ENCODE results near the gene LGR4. TPM values are rescaled to one million over a fixed set of nuclear protein-coding genes. Genes with fewer than 3 reads are reported as not detected.
A peak's percentile ranks its signal among the peaks of the same experiment; 100 is the strongest.

LGR4 gene
- total and polyA plus RNA-seq, 9 of the 15 experiments (the other 6 are each of a cell fraction or from before 2014, with no cell fraction given), result 0.94 to 10.1 (median 5.8) TPM

DNA sequence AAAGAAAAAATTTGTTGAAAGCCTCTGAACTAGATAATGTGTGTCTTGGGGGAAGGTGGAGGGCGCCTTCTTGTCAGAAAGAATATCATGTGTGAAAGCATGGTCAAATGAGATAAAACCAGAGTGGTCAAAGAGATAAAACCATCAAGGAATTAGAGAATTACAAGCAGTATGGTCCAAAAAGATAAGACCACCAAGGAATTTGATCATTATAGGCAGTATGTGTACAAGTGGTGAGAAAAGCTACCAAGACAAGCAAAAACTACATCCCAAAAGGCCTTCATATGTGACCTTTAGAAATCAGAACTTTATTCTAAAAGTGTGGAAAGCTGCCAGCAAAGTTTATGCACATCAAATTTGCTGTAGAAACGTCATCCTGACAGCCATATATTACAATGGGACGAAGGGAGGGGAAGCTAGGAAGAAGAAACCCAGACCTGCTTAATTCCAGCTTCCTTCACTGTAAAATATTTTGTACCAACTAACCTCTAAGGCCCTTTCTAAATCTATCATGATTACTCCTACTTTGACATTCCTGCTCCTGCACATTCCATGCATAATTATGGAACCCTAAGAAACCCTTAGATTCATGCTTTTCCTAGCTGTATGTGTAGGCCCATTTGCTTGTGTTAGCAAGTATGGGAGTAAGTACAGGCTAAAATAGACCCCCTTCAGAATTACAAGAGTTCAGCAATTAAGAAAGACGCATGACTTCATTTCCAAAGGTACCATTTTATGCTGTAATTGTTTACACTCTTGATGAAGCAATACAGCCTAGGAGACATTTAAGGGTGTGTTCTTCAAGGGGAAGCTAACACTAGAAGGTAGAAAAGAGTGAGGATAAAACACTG, 51.6 kb downstream of the LGR4 start (continued):
- TF ChIP-seq, protein P1, sequence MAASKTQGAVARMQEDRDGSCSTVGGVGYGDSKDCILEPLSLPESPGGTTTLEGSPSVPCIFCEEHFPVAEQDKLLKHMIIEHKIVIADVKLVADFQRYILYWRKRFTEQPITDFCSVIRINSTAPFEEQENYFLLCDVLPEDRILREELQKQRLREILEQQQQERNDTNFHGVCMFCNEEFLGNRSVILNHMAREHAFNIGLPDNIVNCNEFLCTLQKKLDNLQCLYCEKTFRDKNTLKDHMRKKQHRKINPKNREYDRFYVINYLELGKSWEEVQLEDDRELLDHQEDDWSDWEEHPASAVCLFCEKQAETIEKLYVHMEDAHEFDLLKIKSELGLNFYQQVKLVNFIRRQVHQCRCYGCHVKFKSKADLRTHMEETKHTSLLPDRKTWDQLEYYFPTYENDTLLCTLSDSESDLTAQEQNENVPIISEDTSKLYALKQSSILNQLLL (CRISPR knock-in tag; IDR thresholded peaks at IDR 0.05; ENCODE audit: borderline replicate concordance), result no peak
- TF ChIP-seq, protein P2, sequence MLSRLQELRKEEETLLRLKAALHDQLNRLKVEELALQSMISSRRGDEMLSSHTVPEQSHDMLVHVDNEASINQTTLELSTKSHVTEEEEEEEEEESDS (CRISPR knock-in tag; IDR thresholded peaks at IDR 0.05), result no peak
- no peak for TF ChIP-seq MTF1 (CRISPR knock-in tag; IDR thresholded peaks at IDR 0.05; ENCODE audit: borderline replicate concordance)
- no peak for TF ChIP-seq PHB (CRISPR knock-in tag; IDR thresholded peaks at IDR 0.05)
- TF ChIP-seq MIER1 (IDR thresholded peaks at IDR 0.05; ENCODE audit: low read depth), result no peak
- TF ChIP-seq ZNF133 (CRISPR knock-in tag; IDR thresholded peaks at IDR 0.05), result no peak
- TF ChIP-seq KDM1A (IDR thresholded peaks at IDR 0.05), result peak; percentile 96 to 98
- no peak for TF ChIP-seq PHTF2 (CRISPR knock-in tag; IDR thresholded peaks at IDR 0.05)
- peak; percentile 96 for TF ChIP-seq NBN (IDR thresholded peaks at IDR 0.05; ENCODE audit: low read depth)
- peak; percentile 66 to 95; a peak in 3 of 4 replicates for TF ChIP-seq HDAC1 (IDR thresholded peaks at IDR 0.05)
- TF ChIP-seq SP2 (IDR thresholded peaks at IDR 0.05; ENCODE audit: extremely low read depth, low read depth, low read length, poor library complexity, severe bottlenecking), result no peak
- no peak for TF ChIP-seq HINFP (tag; conservative IDR thresholded peaks at IDR 0.05; ENCODE audit: low read depth)
- no peak for TF ChIP-seq ZNF785 (CRISPR knock-in tag; IDR thresholded peaks at IDR 0.05)
- TF ChIP-seq ZNF253 (CRISPR knock-in tag; conservative IDR thresholded peaks at IDR 0.05), result no peak
- TF ChIP-seq, protein P3, sequence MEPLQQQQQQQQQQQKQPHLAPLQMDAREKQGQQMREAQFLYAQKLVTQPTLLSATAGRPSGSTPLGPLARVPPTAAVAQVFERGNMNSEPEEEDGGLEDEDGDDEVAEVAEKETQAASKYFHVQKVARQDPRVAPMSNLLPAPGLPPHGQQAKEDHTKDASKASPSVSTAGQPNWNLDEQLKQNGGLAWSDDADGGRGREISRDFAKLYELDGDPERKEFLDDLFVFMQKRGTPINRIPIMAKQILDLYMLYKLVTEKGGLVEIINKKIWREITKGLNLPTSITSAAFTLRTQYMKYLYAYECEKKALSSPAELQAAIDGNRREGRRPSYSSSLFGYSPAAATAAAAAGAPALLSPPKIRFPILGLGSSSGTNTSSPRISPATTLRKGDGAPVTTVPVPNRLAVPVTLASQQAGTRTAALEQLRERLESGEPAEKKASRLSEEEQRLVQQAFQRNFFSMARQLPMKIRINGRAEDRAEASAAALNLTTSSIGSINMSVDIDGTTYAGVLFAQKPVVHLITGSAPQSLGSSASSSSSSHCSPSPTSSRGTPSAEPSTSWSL (CRISPR knock-in tag; IDR thresholded peaks at IDR 0.05; ENCODE audit: borderline replicate concordance), result no peak
- TF ChIP-seq ZNF655 (CRISPR knock-in tag; IDR thresholded peaks at IDR 0.05), result no peak
- TF ChIP-seq, protein P4, sequence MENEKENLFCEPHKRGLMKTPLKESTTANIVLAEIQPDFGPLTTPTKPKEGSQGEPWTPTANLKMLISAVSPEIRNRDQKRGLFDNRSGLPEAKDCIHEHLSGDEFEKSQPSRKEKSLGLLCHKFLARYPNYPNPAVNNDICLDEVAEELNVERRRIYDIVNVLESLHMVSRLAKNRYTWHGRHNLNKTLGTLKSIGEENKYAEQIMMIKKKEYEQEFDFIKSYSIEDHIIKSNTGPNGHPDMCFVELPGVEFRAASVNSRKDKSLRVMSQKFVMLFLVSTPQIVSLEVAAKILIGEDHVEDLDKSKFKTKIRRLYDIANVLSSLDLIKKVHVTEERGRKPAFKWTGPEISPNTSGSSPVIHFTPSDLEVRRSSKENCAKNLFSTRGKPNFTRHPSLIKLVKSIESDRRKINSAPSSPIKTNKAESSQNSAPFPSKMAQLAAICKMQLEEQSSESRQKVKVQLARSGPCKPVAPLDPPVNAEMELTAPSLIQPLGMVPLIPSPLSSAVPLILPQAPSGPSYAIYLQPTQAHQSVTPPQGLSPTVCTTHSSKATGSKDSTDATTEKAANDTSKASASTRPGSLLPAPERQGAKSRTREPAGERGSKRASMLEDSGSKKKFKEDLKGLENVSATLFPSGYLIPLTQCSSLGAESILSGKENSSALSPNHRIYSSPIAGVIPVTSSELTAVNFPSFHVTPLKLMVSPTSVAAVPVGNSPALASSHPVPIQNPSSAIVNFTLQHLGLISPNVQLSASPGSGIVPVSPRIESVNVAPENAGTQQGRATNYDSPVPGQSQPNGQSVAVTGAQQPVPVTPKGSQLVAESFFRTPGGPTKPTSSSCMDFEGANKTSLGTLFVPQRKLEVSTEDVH (IDR thresholded peaks at IDR 0.05; ENCODE audit: low read depth, partially characterized antibody), result no peak
